Activated B cell treated with CpG ODN at 0.5 μM for 24 hours (primary cell): ENCODE results near the gene FBXO48. TPM values are rescaled to one million over a fixed set of nuclear protein-coding genes. Genes with fewer than 3 reads are reported as not detected.

Source experiments
- ATAC-seq: fragments of 200-7000 bp; cut with Tn5 transposase; one replicate; pipeline ENCODE4 v1.10.0; 2021; ENCODE audit warnings: low read depth, mild to moderate bottlenecking, moderate library complexity
- CTCF ChIA-PET: fragments of 350-600 bp; sonication (Branson Sonifier 250); formaldehyde crosslinking; loops from one replicate; lab custom pipeline; 2021; ENCODE audit warnings: antibody characterized with exemption; lab: Charles Lee
- POLR2A ChIA-PET: fragments of 350-600 bp; sonication (Branson Sonifier 250); formaldehyde crosslinking; loops from one replicate; lab custom pipeline; 2021; ENCODE audit warnings: antibody characterized with exemption; lab: Charles Lee
- DNase-seq: peaks from one replicate; pipeline ENCODE4 v3.0.0; 2022
- H3K27ac Mint-ChIP-seq: one replicate; pipeline ENCODE4 v1.8.0; 2020; ENCODE audit warnings: mixed read lengths
- H3K27me3 Mint-ChIP-seq: one replicate; pipeline ENCODE4 v1.8.0; 2021; ENCODE audit warnings: mixed read lengths
- H3K36me3 Mint-ChIP-seq: one replicate; pipeline ENCODE4 v1.8.0; 2021; ENCODE audit warnings: low read depth, mixed read lengths
- H3K4me1 Mint-ChIP-seq: one replicate; pipeline ENCODE4 v1.8.0; 2021; ENCODE audit warnings: mixed read lengths
- H3K4me3 Mint-ChIP-seq: one replicate; pipeline ENCODE4 v1.8.0; 2020; ENCODE audit warnings: mild to moderate bottlenecking, mixed read lengths
- H3K9me3 Mint-ChIP-seq: one replicate; pipeline ENCODE4 v1.8.0; 2020; ENCODE audit warnings: mixed read lengths
- CTCF ChIP-seq: fragments of 200-600 bp; IDR thresholded peaks from one replicate; pipeline ENCODE4 v1.8.0; 2022; ENCODE audit warnings: antibody characterized with exemption, mild to moderate bottlenecking
- intact Hi-C: fragments of 100-400 bp; cut with micrococcal nuclease; formaldehyde crosslinking; loops from one replicate; pipeline ENCODE4 v1.15.1; 2024
- total RNA-seq: library from RNA; stranded (reverse); gene quantifications from 2 replicates; pipeline ENCODE4 v1.2.3, GENCODE V29; 2022

FBXO48 gene
- total RNA-seq, 1 donor from 2014 or later = 2.6 TPM

GRCh38 chr2:68441179-68441993 is 25.7 kb downstream of the FBXO48 start:
- H3K27me3 Mint-ChIP-seq = no peaks in the 10 kb centered on the region
- H3K4me3 Mint-ChIP-seq = peak overlapping the region; percentile 65
- H3K9me3 Mint-ChIP-seq = no peaks in the 10 kb centered on the region
- peak overlapping the region; percentile 95 for H3K27ac Mint-ChIP-seq
- ATAC-seq (peak; percentile 98), DNase-seq (peak; percentile 57)
- TF ChIP-seq CTCF = no peak
- peaks cover 2% of the 10 kb centered on the region for H3K36me3 Mint-ChIP-seq
- POLR2A ChIA-PET = interaction anchor here (0.6 to 2.6 kb wide), 18 partner anchors 14 to 391 kb away, joined by 3 to 22 read pairs (median 4); partner anchors contain the start of genes FBXO48, PLEK and PPP3R1
- CTCF ChIA-PET = interaction anchor here (0.6 to 4.7 kb wide), 38 partner anchors 10 to 1274 kb away, joined by 3 to 58 read pairs (median 5); partner anchors contain the start of genes FBXO48, PLEK and PPP3R1
- peaks cover 51% of the 10 kb centered on the region for H3K4me1 Mint-ChIP-seq
- intact Hi-C loops = loop anchor here (1.0 to 2.0 kb wide), 11 partner anchors 17 to 319 kb away; partner anchors contain the start of genes APLF, FBXO48 and PNO1

- POLR2A ChIA-PET = interaction anchor here (0.7 to 1.3 kb wide), 3 partner anchors 23 to 43 kb away, joined by 3 to 4 read pairs (median 3); no protein-coding TSS in a partner anchor
- CTCF ChIA-PET = interaction anchor here (1.0 kb wide), 1 partner anchor 81 kb away, joined by 3 read pairs; no protein-coding TSS in a partner anchor
- DNase-seq (no peak), ATAC-seq (no peak)
- no peak for TF ChIP-seq CTCF
- Mint-ChIP-seq H3K36me3 (peaks cover 2% of the 10 kb centered on the region), H3K27ac (peak overlapping the region; percentile 13), H3K9me3 (no peaks in the 10 kb centered on the region), H3K4me3 (no peak overlapping the region), H3K4me1 (peaks cover 69% of the 10 kb centered on the region), H3K27me3 (no peaks in the 10 kb centered on the region)
- intact Hi-C loops = no loop called here
Measured at GRCh38 chr2:68438455-68439303, 28.4 kb downstream of the FBXO48 start.

- Mint-ChIP-seq H3K27ac (peak overlapping the region; percentile 27), H3K4me3 (no peak overlapping the region), H3K27me3 (no peaks in the 10 kb centered on the region), H3K9me3 (no peaks in the 10 kb centered on the region), H3K4me1 (peaks cover 66% of the 10 kb centered on the region), H3K36me3 (peaks cover 2% of the 10 kb centered on the region)
- no peak for TF ChIP-seq CTCF
- intact Hi-C loops = no loop called here
- no peak for ATAC-seq
- ChIA-PET CTCF (interaction anchor here (1.0 to 1.3 kb wide), 3 partner anchors 9 to 314 kb away, joined by 3 to 4 read pairs (median 3); no protein-coding TSS in a partner anchor), POLR2A (interaction anchor here (1.1 to 1.3 kb wide), 3 partner anchors 9 to 393 kb away, joined by 3 to 5 read pairs (median 3); partner anchors contain the start of gene PLEK)
- DNase-seq = no peak
Measured at GRCh38 chr2:68436270-68436669, 30.8 kb downstream of the FBXO48 start.

- Mint-ChIP-seq H3K4me1 (peaks cover 59% of the 10 kb centered on the region), H3K9me3 (no peaks in the 10 kb centered on the region), H3K27me3 (no peaks in the 10 kb centered on the region), H3K36me3 (peaks cover 1% of the 10 kb centered on the region), H3K4me3 (no peak overlapping the region), H3K27ac (no peak overlapping the region)
- intact Hi-C loops = no loop called here
- DNase-seq = no peak
- TF ChIP-seq CTCF = no peak
- no peak for ATAC-seq
- ChIA-PET CTCF (interaction anchor here (1.2 kb wide), 1 partner anchor 313 kb away, joined by 3 read pairs; no protein-coding TSS in a partner anchor), POLR2A (interaction anchor here (1.2 to 1.3 kb wide), 2 partner anchors 9 to 394 kb away, joined by 3 to 5 read pairs; no protein-coding TSS in a partner anchor)
Measured at GRCh38 chr2:68435615-68436014, 31.5 kb downstream of the FBXO48 start.
